Tibial nerve (tissue), 3 donors: ENCODE measurements around the gene MXI1.

Source experiments
- CTCF ChIP-seq, 5 experiments: fragments of 200-600 bp in 3 of 5; fragments of 450-650 bp in 2 of 5; sonication (generic) in 3 of 5; IDR thresholded peaks; one replicate each; pipeline ENCODE4 v1.5.1; 2016 to 2019; ENCODE audit warnings: antibody characterized with exemption in 5 of 5, mild to moderate bottlenecking in 3 of 5, moderate library complexity in 2 of 5
- POLR2A ChIP-seq, 2 donors: fragments of 450-650 bp; IDR thresholded peaks; one replicate each; pipeline ENCODE4 v1.6.1; 2017; ENCODE audit warnings: antibody characterized with exemption in 2 of 2, mild to moderate bottlenecking in 2 of 2, moderate library complexity in 2 of 2

GRCh38 chr10:110168601-110169481 is 38.6 kb upstream of the MXI1 start:
- TF ChIP-seq POLR2A (IDR thresholded peaks at IDR 0.05) (no peak), CTCF (IDR thresholded peaks at IDR 0.05) (no peak)
